ENCODE data around the gene UFC1. TPM values are rescaled to one million over a fixed set of nuclear protein-coding genes. Genes with fewer than 3 reads are reported as not detected.
A peak's percentile ranks its signal among the peaks of the same experiment; 100 is the strongest.

The UFC1 gene
- total RNA-seq, 1 experiment from 2014 or later: 63.7 TPM

- RAD21 ChIA-PET (ENCODE audit: low non-redundant PET in 1 of 2, low total read pairs in 2 of 2, uncharacterized antibody in 2 of 2, unreplicated experiment in 2 of 2): no interaction called here
- Histone ChIP-seq H3K9me2 (ENCODE audit: insufficient read depth) (no peaks in the 10 kb centered on the region), H3K27ac (ENCODE audit: low read depth, low read length) (no peak overlapping the region), H3K4me1 (ENCODE audit: control insufficient read depth in 1 of 2, insufficient read depth in 2 of 2, low read length in 2 of 2) (peaks cover 27 to 46% of the 10 kb centered on the region in 2 experiments), H3K27me3 (ENCODE audit: insufficient read depth, low read length) (no peaks in the 10 kb centered on the region), H3K9ac (ENCODE audit: low read length) (no peak overlapping the region), H3K79me2 (ENCODE audit: insufficient read depth, low read length) (peaks cover 100% of the 10 kb centered on the region), H3K9me3 (ENCODE audit: control insufficient read depth in 1 of 2, insufficient read depth in 1 of 2, low read depth in 1 of 2, low read length in 2 of 2) (no peaks in the 10 kb centered on the region), H3K36me3 (ENCODE audit: control insufficient read depth in 1 of 2, insufficient read depth in 2 of 2, low read length in 2 of 2) (peaks cover 0 to 21% of the 10 kb centered on the region in 2 experiments; a peak in 1 of 4 replicates), H2AFZ (ENCODE audit: low read depth, low read length, poor library complexity, severe bottlenecking) (no peak overlapping the region), H4K20me1 (ENCODE audit: insufficient read depth) (peaks cover 15% of the 10 kb centered on the region; the same call in 1 of the 2 replicates), H3K4me3 (replicated peaks in 1 of 2; ENCODE audit: low read depth in 1 of 2, low read length in 2 of 2) (no peak overlapping the region), H3K4me2 (ENCODE audit: low read length) (peak overlapping the region; percentile 84; the same call in 1 of the 2 replicates)
- CTCF ChIA-PET: no interaction called here
- no peak for DNase-seq (ENCODE audit: low read depth, low spot score)
- intact Hi-C loops (cut with micrococcal nuclease): no loop called here
- no peak for ATAC-seq
- no TSS peak for BruUV-seq (replicated peaks)
- no peak for TF ChIP-seq SIN3A (IDR thresholded peaks at IDR 0.05; ENCODE audit: low read depth)
- no peak for TF ChIP-seq POLR2A (IDR thresholded peaks at IDR 0.05; ENCODE audit: borderline replicate concordance, extremely low read depth, insufficient read depth, insufficient read length)
- no peak for TF ChIP-seq CEBPB (IDR thresholded peaks at IDR 0.05; ENCODE audit: low read depth)
- TF ChIP-seq SP1 (IDR thresholded peaks at IDR 0.05; ENCODE audit: low read depth): no peak
- no peak for TF ChIP-seq EGR1 (IDR thresholded peaks at IDR 0.05; ENCODE audit: low read depth)
- no peak for TF ChIP-seq EZH2 (IDR thresholded peaks at IDR 0.05)
- no peak for TF ChIP-seq RAD21 (IDR thresholded peaks at IDR 0.05; ENCODE audit: low read depth)
- TF ChIP-seq ZNF274 (IDR thresholded peaks at IDR 0.05; ENCODE audit: low read depth, low read length): no peak
- no peak for TF ChIP-seq FOSL1 (IDR thresholded peaks at IDR 0.05; ENCODE audit: low read depth)
- TF ChIP-seq CTCF (IDR thresholded peaks at IDR 0.05 in 2 of 3, conservative IDR thresholded peaks at IDR 0.05 in 1 of 3; ENCODE audit: borderline replicate concordance in 1 of 3, insufficient read depth in 1 of 3, low read depth in 2 of 3, low read length in 2 of 3): no peak
- no peak for TF ChIP-seq POLR2AphosphoS5 (IDR thresholded peaks at IDR 0.05; ENCODE audit: low read depth, low read length)
- no peak for TF ChIP-seq ZBTB33 (IDR thresholded peaks at IDR 0.05; ENCODE audit: extremely low read depth, insufficient replicate concordance, low read length)
- POLR2A ChIA-PET: no interaction called here
Measured at GRCh38 chr1:161113915-161114314, 39.9 kb upstream of the UFC1 start.
